Upper lobe of left lung (tissue), 4 donors: ENCODE data around the gene SIGLEC1.

Source experiments
- EP300 ChIP-seq, 4 donors: sonication (generic); formaldehyde crosslinking; IDR thresholded peaks; one replicate each; pipeline ENCODE4 v1.5.1; 2017; ENCODE audit warnings: antibody characterized with exemption in 4 of 4, control low read depth in 2 of 4
- POLR2AphosphoS5 ChIP-seq, 2 donors: sonication (generic); formaldehyde crosslinking; IDR thresholded peaks; one replicate each; pipeline ENCODE4 v1.5.1; 2017; ENCODE audit warnings: antibody characterized with exemption in 2 of 2
- TF ChIP-seq, protein P1 (sequence below), 6 experiments: fragments of 450-650 bp in 4 of 6; fragments of 200-600 bp in 2 of 6; sonication (generic) in 2 of 6; IDR thresholded peaks; one replicate each; pipeline ENCODE4 v1.5.1; 2016 to 2019; ENCODE audit warnings: antibody characterized with exemption in 6 of 6

DNA sequence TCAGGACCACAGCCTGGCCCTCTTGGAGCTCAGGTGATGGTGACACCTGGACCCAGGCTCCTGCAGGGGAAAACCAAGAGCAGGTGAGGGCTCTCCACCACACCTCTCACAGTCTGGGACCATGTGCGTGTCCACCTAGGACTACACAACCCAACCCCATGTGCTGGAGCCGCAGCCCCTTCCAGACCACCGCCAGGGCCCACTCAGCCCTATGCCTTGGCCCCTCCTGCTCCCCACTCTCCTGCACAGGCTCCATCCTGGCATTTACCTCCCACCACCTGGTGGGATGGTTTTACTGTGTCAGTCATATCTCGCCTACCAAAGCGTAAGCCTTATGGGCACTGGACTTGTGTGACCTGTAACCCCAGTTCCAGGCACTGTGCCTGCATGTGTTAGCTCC is 17.5 kb downstream of the SIGLEC1 start:
- TF ChIP-seq, protein P1, sequence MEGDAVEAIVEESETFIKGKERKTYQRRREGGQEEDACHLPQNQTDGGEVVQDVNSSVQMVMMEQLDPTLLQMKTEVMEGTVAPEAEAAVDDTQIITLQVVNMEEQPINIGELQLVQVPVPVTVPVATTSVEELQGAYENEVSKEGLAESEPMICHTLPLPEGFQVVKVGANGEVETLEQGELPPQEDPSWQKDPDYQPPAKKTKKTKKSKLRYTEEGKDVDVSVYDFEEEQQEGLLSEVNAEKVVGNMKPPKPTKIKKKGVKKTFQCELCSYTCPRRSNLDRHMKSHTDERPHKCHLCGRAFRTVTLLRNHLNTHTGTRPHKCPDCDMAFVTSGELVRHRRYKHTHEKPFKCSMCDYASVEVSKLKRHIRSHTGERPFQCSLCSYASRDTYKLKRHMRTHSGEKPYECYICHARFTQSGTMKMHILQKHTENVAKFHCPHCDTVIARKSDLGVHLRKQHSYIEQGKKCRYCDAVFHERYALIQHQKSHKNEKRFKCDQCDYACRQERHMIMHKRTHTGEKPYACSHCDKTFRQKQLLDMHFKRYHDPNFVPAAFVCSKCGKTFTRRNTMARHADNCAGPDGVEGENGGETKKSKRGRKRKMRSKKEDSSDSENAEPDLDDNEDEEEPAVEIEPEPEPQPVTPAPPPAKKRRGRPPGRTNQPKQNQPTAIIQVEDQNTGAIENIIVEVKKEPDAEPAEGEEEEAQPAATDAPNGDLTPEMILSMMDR (IDR thresholded peaks at IDR 0.05), result no peak
- TF ChIP-seq POLR2AphosphoS5 (IDR thresholded peaks at IDR 0.05) (no peak), EP300 (IDR thresholded peaks at IDR 0.05) (no peak)
